Gastroesophageal sphincter (tissue), 4 donors: ENCODE data around the gene GNAQ. TPM values are rescaled to one million over a fixed set of nuclear protein-coding genes. Genes with fewer than 3 reads are reported as not detected.
"Not testable (repeated sequence)": the region's sequence is repeated elsewhere in the genome, so short reads cannot be mapped to it uniquely, and the experiment has no call there.

Experiments used
- ATAC-seq: fragments of 150-250 bp; one replicate; pipeline ENCODE4 v1.9.1; 2016; ENCODE audit warnings: mild to moderate bottlenecking, moderate library complexity
- H3K27ac ChIP-seq, 4 donors: fragments of 200-600 bp; sonication (generic) in 3 of 4; 1 replicate in 3 of 4; 2 replicates in 1 of 4; pipeline ENCODE4 v1.5.1; 2016 to 2019
- H3K27me3 ChIP-seq: fragments of 200-600 bp; sonication (generic); one replicate; pipeline ENCODE4 v1.5.1; 2019
- H3K36me3 ChIP-seq, 2 donors: fragments of 200-600 bp; sonication (generic); one replicate each; pipeline ENCODE4 v1.5.1; 2019; ENCODE audit warnings: control low read depth in 1 of 2
- H3K4me1 ChIP-seq, 3 donors: fragments of 200-600 bp; sonication (generic); 1 replicate in 2 of 3; 2 replicates in 1 of 3; pipeline ENCODE4 v1.5.1; 2016 to 2019; ENCODE audit warnings: control low read depth in 2 of 3
- H3K4me3 ChIP-seq, 2 donors: fragments of 200-600 bp; sonication (generic); one replicate each; pipeline ENCODE4 v1.5.1; 2019; ENCODE audit warnings: mild to moderate bottlenecking in 1 of 2, moderate library complexity in 1 of 2
- H3K9me3 ChIP-seq, 3 donors: fragments of 200-600 bp; sonication (generic); one replicate each; pipeline ENCODE4 v1.5.1; 2017 to 2019; ENCODE audit warnings: control low read depth in 2 of 3
- EP300 ChIP-seq: sonication (generic); formaldehyde crosslinking; IDR thresholded peaks from one replicate; pipeline ENCODE4 v1.6.1; 2017; ENCODE audit warnings: antibody characterized with exemption, mild to moderate bottlenecking
- POLR2A ChIP-seq, 2 donors: fragments of 450-650 bp; IDR thresholded peaks; one replicate each; pipeline ENCODE4 v1.6.1; 2017; ENCODE audit warnings: antibody characterized with exemption in 2 of 2, mild to moderate bottlenecking in 2 of 2, moderate library complexity in 1 of 2
- POLR2AphosphoS5 ChIP-seq: sonication (generic); formaldehyde crosslinking; IDR thresholded peaks from one replicate; pipeline ENCODE4 v1.6.1; 2017; ENCODE audit warnings: antibody characterized with exemption
- WGBS, 2 donors: methylation state at CpG; one replicate each; pipeline ENCODE4 v1.1.5; 2018; ENCODE audit warnings: low coverage in 1 of 2; 5-methylcytosine and 5-hydroxymethylcytosine counted together
- total RNA-seq, 4 donors: library from RNA; depleted of rRNA; stranded (reverse); fragments of >200 nt; gene quantifications; one replicate each; pipeline ENCODE4 v1.1.0, GENCODE V29; 2016
- TF ChIP-seq, protein P1 (sequence below), 4 experiments: fragments of 200-600 bp in 2 of 4; fragments of 450-650 bp in 2 of 4; sonication (generic) in 1 of 4; IDR thresholded peaks; one replicate each; pipeline ENCODE4 v1.5.1; 2017 to 2019; ENCODE audit warnings: antibody characterized with exemption in 4 of 4, mild to moderate bottlenecking in 2 of 4, moderate library complexity in 2 of 4

Gene GNAQ
- total RNA-seq, 4 donors from 2014 or later, result 57.6 to 86.4 (median 70.8) TPM

DNA sequence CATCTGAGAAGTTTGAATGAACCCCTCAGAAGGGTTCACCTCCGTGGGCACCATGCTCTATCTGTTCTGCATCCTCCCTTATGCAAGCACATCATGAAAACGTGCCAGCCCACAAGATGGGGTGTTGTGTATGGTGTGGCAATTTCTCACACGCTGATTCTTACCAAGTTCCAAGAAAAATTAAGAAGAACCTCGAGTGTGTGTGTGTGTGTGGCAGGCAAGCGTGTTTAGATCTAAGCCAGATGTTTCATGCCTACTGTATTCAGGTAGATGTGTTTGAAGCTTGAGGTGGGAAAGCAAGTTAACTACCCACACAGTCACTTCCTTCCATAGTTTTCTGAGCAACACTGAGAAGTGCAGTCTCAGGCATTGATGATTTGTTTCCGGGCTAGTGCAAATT, 305.8 kb downstream of the GNAQ start:
- 71 to 73% methylated on average over 4 to 6 of the region's 6 CpGs for WGBS, 2 donors
- TF ChIP-seq, protein P1, sequence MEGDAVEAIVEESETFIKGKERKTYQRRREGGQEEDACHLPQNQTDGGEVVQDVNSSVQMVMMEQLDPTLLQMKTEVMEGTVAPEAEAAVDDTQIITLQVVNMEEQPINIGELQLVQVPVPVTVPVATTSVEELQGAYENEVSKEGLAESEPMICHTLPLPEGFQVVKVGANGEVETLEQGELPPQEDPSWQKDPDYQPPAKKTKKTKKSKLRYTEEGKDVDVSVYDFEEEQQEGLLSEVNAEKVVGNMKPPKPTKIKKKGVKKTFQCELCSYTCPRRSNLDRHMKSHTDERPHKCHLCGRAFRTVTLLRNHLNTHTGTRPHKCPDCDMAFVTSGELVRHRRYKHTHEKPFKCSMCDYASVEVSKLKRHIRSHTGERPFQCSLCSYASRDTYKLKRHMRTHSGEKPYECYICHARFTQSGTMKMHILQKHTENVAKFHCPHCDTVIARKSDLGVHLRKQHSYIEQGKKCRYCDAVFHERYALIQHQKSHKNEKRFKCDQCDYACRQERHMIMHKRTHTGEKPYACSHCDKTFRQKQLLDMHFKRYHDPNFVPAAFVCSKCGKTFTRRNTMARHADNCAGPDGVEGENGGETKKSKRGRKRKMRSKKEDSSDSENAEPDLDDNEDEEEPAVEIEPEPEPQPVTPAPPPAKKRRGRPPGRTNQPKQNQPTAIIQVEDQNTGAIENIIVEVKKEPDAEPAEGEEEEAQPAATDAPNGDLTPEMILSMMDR (IDR thresholded peaks at IDR 0.05), result no peak
- TF ChIP-seq POLR2A (IDR thresholded peaks at IDR 0.05) (no peak), POLR2AphosphoS5 (no peak), EP300 (no peak)
- H3K4me1 ChIP-seq, result peaks cover 0 to 4% (median 0%) of the 10 kb centered on the region in 3 donors
- no peak for ATAC-seq
- no peak overlapping the region for H3K27ac ChIP-seq
- H3K27me3 ChIP-seq, result no peaks in the 10 kb centered on the region
- H3K36me3 ChIP-seq, result peaks cover 0 to 60% of the 10 kb centered on the region in 2 donors
- H3K4me3 ChIP-seq, result no peak overlapping the region
- H3K9me3 ChIP-seq, result no peaks in the 10 kb centered on the region

GRCh38 chr9:77725046-77725694, 306.4 kb downstream of the GNAQ start:
- H3K4me3 ChIP-seq, result no peak overlapping the region
- H3K27me3 ChIP-seq, result no peaks in the 10 kb centered on the region
- WGBS, 2 donors, result 50% methylated on average over 2 of the region's 2 CpGs
- peaks cover 0 to 62% of the 10 kb centered on the region in 2 donors for H3K36me3 ChIP-seq
- TF ChIP-seq POLR2A (IDR thresholded peaks at IDR 0.05) (no peak), EP300 (no peak)
- TF ChIP-seq, protein P1 (IDR thresholded peaks at IDR 0.05), result no peak
- H3K4me1 ChIP-seq, result peaks cover 0 to 4% (median 0%) of the 10 kb centered on the region in 3 donors
- ATAC-seq, result no peak
- H3K9me3 ChIP-seq, result no peaks in the 10 kb centered on the region
- no peak overlapping the region for H3K27ac ChIP-seq

DNA sequence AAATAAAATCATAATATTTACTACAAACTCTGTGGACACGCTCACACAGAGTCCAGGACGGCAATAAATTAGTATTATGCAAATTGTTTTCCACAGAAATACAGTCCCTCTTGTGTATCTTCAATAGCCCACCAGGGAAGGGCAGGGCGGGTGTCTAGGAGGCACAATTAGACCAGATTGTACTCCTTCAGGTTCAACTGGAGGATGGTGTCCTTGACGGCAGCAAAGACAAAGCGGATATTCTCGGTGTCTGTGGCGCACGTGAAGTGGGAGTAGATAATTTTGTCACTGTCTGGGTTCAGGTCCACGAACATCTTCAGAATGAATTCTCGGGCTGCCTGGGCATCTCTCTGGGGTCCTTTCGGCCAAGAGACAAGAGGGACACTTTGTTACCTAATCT, 310.5 kb downstream of the GNAQ start:
- WGBS, 2 donors, result 89% methylated on average over 10 of the region's 11 CpGs; no CpG with 5 or more reads in 1 of the 2 donors
- peaks cover 0 to 33% of the 10 kb centered on the region in 2 donors for H3K36me3 ChIP-seq
- not testable (repeated sequence) for ATAC-seq, H3K27ac ChIP-seq, H3K4me3 ChIP-seq, H3K9me3 ChIP-seq, H3K27me3 ChIP-seq
- peaks cover 0 to 27% (median 0%) of the 10 kb centered on the region in 3 donors for H3K4me1 ChIP-seq

- H3K9me3 ChIP-seq, result no peaks in the 10 kb centered on the region
- peaks cover 0 to 22% of the 10 kb centered on the region in 2 donors for H3K36me3 ChIP-seq
- TF ChIP-seq POLR2A (IDR thresholded peaks at IDR 0.05) (no peak), POLR2AphosphoS5 (no peak), EP300 (no peak)
- TF ChIP-seq, protein P1 (IDR thresholded peaks at IDR 0.05), result no peak
- H3K4me3 ChIP-seq, result no peak overlapping the region
- H3K4me1 ChIP-seq, result peaks cover 0 to 27% (median 0%) of the 10 kb centered on the region in 3 donors
- WGBS, 2 donors, result 43 to 48% methylated on average over 3 of the region's 3 CpGs
- no peak overlapping the region for H3K27ac ChIP-seq
- no peak for ATAC-seq
- H3K27me3 ChIP-seq, result no peaks in the 10 kb centered on the region
These were observed 312.3 kb downstream of the GNAQ start for GRCh38 chr9:77719321-77719720.

GRCh38 chr9:77718298-77718640, 313.3 kb downstream of the GNAQ start:
- not testable (repeated sequence) for H3K27ac ChIP-seq

GRCh38 chr9:77717608-77718297, 313.9 kb downstream of the GNAQ start:
- H3K4me3 ChIP-seq, ATAC-seq, H3K9me3 ChIP-seq, H3K27ac ChIP-seq, H3K27me3 ChIP-seq: not testable (repeated sequence)
- 61 to 71% methylated on average over 2 to 5 of the region's 5 CpGs for WGBS, 2 donors
- peak; percentile 53 for TF ChIP-seq POLR2AphosphoS5
- H3K4me1 ChIP-seq, result peaks cover 0 to 27% (median 0%) of the 10 kb centered on the region in 3 donors
- H3K36me3 ChIP-seq, result peaks cover 0 to 13% of the 10 kb centered on the region in 2 donors

More at GRCh38 chr9:77718298-77718640, 313.3 kb downstream of the GNAQ start:
- peaks cover 0 to 27% (median 0%) of the 10 kb centered on the region in 3 donors for H3K4me1 ChIP-seq
- 74 to 90% methylated on average over 3 to 5 of the region's 5 CpGs for WGBS, 2 donors
- not testable (repeated sequence) for ATAC-seq, H3K4me3 ChIP-seq, H3K9me3 ChIP-seq, H3K27me3 ChIP-seq
- H3K36me3 ChIP-seq, result peaks cover 0 to 15% of the 10 kb centered on the region in 2 donors
